HCEC 1CT (cell line): Measurements from ENCODE around the gene HPCAL1.

Experiments
- DNase-seq: peaks from one replicate; pipeline ENCODE4 v3.0.0-alpha.2; 2017

HPCAL1 gene

DNA sequence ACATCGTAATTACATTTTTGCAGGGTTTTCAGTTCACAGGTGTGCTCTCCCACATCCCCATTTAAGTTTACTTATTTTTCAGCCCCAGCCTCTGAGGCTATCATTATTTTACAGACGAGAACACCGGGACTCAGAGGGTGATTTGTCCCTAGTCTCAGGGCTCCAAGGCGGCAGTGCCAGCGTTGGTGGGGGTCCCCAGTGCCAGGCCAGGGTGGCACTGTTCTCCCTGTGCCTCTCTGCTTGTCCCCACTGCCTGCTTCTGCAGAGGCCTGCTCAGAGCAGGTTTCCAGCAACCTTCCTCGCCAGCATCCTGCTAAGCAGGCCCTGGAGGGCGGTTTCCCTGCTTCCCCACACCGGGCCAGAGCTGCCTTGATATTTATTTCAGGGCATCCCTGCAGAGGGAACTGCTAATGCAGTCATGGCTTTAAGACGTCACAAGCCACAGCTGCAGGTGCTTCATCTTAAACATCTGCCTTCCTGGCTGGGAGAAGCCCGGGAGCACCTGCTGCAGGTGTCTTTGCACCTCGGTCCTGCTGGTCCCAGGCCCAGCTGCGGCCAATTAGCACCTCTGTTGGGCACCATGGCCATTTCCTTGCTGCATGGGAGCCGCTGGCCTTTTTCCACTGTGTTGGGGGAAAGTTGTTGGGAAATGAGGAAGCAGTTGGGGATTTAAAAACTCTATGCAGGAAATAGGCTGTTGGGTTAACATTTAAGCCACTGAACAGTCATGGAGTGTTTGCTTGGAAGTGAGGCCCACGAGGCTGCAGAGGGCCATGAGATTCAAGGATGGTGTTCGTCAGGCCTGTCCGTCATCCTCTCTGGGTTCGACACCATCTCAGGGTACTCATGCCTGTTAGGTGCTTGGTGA lies 22.8 kb downstream of the HPCAL1 start:
- no peak for DNase-seq

DNA sequence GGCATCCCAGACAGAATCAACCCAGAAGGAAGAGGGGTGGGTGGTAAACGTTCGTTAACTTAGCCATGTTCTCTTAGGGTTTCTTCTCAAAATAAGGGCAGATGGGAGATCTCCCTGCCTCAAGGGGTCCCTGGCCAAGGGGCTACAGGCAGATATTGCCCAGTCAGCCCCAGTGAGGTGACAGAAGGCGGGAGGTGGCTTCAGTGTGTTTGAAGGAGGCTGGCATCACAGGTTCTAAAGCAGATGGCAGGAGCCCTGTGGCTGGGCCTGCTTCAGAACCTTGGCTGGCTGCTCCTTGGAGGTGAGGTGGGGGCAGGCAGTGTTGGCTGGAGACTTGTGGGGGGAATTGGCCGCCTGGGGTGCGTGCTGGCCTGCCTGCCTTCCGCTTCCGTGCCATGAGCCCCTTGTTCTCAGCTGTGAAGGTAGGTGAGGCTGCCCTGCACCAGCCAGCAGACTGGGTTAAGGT lies 23.5 kb downstream of the HPCAL1 start:
- no peak for DNase-seq

DNA sequence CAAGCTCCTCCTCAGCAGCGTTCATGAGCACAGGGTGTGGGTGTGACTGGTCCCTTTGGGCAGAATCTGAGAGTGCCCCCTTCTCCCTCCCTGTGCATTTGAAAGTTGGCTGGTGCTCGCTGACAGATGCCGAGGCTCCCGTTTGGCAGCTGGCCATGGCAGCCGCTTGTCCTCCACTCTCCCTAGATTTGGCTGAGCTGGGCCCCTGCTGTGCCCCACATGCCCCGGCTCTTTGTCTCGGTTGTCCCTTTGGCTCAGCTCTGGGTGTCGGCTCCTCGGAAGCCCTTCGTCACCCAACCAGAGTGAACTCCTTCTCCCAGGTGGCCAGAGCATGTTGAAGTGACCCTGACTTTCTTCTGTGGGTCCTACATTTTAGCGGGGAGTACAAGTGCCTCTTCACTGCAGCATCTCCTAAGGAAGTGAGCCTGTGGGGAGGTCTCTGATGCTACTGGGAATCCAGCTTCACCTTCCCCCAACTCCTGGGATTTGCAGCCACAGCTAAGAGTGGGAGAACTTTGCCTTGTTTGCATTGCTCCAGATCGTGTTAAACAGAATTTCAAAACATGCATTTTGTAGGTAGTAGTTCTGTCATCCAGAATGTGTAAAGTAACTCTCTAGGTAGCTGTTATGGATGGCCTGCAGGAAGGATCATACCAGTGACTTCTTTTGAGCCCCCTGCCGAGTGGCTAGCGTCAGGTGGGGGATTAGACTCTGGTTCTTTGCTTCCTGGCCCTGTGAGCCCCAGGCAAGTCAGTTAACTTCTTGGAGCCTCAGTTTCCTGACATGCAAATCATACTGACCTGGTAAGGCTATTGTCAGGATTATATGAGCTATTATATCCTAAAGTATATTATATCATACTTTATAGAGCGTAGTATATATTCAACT lies 24.2 kb downstream of the HPCAL1 start:
- no peak for DNase-seq

DNA sequence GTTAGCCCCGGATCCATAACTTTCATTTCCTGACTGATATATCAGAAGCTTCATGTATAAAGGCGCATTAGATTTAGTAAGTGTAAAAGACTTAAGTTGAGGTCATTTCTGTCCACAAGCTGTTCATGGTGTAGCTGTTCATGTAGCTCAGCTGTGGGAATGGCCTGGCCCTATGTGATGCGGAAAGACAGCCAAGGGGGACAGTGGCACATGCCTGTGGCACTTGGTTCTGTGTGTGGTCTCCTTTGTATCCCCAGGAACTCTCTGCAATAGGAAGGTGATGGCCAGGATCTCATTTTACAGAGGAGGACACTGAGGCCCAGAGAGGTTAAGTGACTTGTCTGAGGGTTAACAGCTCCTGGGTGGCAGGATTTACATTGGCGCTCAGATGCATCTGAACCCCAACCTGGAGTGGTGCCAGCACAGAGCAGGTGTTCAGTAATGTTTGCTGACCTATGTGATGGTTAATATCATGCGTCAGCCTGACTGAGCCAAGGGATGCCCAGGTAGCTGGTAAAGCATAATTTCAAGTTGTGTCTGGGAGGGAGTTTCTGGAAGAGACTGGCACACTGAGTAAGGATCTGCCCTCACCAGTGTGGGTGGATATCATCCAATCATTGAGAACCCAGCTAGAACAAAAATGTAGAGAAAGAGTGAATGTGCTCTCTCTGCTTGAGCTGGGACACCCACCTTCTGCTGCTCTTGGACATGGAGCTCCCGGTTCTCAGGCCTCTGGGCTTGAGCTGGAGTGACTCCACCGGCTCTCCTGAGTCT lies 25.4 kb downstream of the HPCAL1 start:
- no peak for DNase-seq

DNA sequence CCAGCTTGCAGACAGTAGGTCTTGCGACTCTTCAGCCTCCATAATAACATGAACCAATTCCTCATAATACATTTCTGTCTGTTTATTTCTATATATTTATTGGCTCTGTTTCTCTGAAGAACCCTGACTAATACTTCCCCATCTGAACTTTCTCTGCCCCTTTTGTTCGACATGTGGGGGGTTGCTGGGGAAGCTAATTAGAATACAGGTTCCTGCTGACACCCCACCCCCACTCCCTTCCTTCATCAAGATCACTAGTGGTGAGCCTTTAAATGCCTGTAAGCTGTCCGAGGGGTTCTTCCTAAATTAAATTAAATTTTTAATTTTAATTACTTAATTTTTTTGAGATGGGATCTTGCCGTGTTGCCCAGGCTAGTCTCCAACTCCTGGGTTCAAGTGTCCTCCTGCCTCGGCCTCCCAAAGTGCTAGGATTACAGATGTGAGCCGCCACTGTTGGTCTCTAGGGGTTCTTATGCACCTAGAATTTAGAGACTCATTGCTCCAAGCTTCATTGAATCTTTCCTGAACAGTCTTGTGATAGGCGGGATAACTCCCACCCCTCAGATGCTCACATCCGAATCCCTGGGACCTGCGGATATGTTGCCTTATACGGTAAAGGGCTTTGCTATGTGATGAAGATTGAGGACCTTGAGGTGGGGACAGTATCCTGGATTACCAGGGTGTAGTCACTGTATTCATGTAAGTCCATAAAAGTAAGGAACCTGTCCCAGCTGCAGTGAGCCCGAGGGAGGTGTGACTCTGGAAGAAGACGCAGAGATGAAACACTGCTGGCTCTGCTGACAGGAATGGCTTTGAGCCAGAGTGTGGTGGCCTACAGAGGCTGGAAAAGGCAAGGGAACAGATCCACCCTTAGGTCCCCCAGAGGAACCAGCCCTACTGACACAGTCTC lies 26.2 kb downstream of the HPCAL1 start:
- DNase-seq, result no peak

DNA sequence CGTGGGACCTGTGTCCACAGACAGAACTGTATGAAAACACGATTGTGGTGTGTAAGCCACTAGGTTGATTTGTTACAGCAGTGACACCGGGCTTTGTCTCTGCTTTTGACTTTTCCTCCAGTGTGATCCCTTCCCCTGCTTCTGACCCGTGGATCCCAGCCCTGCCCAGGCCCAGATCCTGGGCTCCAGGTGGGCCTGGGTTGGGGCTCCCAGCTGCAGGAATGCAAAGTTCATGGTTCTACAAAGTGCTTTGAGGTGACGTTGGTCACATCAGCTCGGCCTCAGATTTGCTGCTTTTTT lies 26.8 kb downstream of the HPCAL1 start:
- DNase-seq, result no peak

DNA sequence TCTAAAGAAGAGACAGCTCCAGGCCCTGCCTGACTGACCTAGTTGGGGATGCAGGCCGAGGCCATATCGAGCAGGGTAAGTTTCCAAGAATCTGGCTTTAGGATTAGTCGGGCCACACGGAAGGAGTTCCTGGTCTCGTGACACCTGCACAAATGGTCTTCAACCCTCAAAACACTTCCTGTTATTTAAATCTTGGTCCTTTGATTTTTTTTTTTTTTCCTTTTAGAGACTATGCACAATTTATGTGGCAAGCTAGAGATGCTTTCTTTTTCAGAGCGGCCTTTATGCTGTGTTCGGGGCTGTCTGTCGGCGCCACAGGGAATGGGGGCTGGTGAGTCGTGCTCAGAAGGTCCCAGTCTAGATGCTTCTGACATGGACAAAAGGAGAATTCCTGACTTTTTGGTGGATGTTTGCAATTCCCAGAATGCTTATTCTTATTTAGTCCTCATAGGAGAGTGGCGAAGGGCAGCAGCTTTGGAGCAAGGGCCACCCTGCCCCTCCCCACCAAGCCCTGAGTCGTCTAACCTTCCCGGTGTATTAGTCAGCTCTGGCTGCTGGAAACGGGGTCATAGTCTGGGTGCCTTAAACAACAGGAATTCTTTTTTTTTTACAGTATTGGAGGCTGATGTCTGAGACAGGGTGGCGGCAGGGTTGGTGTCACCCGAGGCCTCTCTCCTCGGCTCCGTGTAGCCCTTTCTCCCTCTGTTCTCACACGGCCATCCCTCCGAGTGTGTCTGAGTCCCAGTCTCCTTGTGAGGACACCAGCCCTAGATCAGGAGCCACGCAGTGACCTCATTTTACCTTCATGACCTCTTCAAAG lies 27.4 kb downstream of the HPCAL1 start:
- peak; percentile 59 for DNase-seq

DNA sequence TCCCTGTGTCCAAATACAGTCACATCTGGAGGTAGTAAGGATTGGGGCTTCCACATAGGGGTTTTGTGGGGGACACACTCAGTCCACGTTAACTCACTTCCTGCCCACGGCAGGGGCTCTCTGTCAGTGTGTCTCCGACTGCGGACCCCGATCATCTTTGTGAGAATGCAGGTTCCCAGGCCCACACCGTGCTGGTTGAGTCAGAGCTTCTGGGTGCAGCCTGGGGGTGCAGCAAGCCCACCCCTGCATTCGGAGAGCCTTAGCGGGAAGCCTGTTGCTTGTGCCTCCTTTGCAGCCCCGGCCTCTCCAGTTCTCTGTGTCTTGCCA lies 28.0 kb downstream of the HPCAL1 start:
- no peak for DNase-seq

DNA sequence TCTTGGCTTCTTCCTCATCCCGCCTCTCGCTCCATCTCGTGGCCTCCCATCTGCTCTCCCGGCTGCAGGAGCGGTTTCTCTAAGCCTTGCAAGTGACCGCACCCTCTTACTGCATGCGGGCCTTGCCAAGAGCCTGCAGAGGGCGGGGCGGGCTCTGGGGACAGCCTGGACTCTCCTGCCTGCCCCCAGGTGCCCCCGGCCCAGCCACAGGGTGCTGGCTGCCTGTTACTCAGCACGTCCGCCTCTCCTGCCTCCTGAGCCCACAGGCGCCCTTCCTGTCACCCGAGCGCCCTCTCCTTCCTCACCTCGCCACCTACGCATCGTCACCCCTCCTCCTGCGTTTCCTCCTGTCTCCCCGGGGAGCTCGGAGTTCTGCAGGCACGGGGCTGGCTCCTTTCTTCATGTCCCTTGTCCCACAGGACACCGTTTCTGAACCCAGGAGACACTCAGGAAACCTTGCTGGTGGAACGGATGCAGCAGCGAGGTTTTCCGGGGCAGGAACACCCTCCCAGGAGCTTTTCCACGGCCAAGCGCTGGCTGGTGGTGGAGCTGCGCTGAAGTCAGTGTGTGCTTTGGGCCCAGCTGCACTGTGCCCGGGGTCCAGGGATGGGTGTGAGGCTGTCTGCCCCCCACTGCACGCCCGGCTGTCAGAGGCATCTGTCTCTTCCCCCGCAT lies 28.5 kb downstream of the HPCAL1 start:
- no peak for DNase-seq

DNA sequence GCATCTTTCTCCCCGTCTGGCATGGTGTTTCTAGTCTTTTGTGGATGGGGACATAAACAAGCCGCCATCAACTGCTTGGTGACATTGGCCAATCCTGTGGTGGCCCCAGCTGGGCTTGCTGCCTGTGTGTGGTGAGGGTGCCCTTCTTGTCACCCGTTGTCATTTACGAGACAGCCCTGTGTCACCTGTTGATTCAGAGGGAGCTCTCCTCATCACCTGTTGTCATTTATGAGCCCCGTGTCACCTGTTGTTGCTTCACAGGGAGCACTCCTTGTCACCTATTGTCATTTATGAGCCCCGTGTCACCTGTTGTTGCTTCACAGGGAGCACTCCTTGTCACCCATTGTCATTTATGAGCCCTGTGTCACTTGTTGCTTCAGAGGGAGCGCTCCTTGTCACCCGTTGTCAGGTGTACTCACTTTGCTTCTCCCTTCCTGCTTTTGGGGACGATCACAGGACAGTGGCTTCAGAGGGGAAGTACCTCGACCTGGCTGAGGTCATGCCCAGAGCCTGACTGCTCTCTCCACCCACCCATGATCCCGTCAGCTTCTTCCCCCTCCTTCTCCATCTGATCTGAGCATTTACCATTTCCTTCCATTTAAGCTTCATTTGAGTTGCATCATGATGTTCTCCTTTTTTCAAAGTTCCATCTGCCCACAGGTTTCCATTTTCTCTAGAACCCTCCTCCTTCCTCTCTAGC lies 29.1 kb downstream of the HPCAL1 start:
- DNase-seq, result no peak

DNA sequence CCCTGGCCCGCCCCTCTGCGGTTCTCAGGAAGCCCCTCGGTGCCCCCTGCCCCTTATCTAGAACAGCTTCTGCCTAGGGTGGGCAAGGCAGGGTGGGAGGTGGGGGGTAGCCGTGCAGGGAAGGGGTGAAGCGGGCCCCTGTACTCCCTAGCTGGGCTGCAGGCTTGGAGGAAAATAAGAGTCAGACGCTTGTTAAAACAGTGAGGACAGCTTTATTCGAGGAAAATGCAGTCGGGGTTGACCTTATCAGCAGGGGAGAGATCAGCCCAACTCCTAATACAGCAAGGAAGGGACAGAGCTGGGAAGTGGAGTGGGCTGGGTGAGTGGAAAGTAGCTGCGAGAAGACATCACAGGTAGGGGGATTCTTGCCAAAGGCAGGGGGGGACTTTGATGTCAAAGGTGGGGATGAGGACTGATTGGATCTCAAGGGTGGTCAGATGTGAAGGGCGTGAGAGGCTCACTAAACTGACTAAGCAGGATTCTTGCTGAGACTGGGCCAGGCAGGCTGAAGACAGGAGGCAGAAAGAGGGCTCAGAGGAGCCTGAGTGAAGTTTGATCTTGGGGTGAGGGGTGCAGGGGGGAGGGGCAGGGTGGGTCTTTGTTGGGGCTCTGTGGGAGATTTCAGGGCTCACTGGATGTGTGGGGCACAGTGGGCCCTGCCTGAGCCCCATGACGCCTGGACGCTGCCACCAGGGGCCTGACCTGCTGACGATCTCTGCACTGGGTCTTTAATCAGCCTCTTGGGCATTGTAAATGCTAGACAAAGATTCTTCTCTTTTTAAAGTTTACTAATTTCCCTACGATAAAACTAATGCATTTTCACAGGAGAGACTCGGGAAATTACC lies 29.9 kb downstream of the HPCAL1 start:
- no peak for DNase-seq

DNA sequence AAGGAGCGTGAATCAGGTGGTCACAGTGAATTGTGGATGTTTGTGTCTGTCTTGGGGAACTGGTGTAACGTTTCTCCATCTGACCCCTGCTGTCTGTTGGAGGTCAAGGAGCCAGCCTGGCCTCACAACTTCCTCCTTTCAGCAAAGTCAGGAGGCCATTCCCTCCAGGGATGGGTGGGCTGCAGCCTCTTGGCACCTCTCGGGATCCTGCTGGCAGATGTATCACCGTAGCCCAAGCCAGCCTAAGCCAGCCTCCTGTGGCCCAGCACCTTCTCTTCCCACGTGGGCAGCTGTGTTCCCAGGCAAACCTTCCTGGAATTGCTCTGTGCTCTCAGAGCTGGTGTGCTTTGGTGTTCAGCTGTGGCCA lies 30.5 kb downstream of the HPCAL1 start:
- DNase-seq, result no peak

DNA sequence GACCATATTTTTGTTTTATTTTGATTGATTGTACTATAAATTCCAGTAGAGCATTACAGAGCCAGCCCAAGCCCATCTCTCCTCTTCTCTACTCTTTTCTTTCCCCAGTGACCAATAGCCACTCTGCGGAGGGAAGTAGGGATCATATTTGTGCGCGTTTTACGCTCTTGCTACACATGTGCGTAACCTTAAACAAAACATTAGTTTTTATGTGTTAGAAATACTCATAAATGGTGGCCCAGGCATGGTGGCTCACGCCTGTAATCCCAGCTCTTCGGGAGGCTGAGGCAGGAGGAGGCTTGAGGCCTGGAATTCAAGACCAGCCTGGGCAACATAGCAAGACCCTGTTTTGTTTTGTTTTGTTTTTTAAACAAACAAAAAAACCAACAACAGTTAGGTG lies 31.3 kb downstream of the HPCAL1 start:
- no peak for DNase-seq

DNA sequence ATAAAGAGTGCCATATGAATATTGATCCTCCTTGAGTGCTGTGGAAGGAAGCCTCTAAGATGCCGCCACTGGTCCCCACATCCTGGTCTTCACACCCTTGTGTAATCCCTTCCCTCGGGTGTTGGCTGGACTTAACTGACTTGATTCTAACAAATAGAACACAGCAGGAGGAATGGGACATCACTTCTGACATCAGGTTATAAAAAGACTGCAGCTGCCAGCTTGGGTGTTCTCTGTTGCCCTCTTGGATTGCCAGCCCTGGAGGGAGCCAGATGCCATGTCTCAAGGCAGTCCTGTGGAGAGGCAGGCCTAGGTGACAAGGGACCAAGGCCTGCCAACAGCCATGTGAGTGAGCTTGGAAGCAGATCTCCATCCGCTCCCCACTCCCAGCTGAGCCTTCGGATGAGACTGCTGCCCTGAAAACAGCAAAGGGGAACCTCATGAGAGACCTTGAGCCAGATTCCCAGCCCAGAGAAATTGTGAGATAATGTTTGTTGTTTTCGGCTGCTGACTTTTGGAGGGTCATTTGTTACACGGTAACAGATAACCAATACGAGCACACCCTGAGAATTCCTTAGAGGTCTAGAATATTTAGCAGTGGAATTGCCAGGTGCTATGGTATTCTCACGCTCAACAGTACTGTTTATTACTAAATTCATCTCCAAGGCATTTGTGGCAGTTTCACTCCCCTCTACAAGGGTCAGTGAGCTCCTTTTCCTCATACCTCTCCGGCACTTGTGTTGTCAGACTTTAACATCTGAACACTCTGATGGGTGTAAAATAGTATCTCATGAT lies 32.5 kb downstream of the HPCAL1 start:
- DNase-seq, result no peak

DNA sequence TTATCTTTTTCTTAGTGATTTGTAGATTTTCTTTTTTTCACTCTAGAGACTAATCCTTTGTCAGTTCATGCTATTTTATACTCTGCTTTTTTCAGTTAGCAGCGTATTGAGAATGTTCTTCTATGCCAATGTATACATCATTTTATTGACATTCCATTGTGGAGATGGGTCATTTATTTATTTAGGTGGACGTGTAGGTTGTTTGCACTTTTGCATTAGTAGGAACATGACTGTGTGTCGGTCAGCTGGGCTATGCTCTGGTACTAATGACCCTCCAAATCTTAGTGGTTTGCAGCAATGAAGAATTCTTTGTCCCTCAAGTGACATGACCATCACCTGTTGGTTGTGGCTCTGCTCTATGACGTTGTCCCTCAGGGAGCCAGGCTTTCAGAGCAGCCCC lies 33.6 kb downstream of the HPCAL1 start:
- DNase-seq, result no peak

DNA sequence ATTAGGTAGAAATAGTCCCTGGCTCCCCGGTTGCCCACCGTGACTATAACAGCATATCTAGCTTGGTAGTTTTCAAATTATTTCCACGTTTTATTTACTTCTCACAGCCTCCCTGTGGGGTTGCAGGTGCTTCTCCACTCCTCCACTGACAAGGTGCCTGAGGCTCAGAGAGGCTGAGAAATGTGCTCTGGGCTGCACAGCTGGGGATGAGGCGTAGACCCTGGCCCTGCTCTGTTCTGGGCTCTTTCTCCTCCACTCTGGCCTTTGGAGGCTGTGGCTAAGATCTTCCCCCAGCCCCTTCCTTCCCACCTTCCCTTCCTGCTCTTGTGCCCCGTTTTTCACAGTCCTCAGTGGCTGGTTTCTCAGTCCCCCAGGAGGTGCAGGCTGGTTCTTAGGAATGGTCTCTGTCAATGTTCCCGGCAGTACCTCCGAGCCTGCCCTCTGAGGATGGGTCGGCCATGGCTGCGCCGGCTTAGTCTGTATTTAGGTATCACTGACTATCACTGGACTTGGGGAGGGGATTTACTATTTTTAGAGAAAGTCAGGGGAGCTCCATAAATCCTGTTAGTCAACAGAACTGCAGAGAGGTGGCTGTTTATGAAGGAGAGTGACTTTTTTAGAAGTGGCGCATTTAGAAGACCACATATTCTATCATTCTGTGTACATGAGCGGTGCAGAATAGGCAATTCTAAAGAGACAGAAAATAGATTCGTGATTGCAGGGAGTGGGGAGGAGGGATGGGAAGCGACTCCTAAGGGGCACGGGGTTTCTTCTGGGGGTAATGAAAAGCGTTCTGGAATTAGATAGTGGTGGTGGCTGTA lies 35.0 kb downstream of the HPCAL1 start:
- no peak for DNase-seq
